ENCODE measurements around the gene ENTPD1. TPM values are rescaled to one million over a fixed set of nuclear protein-coding genes. Genes with fewer than 3 reads are reported as not detected.

ENTPD1 gene
- total RNA-seq, 1 donor: 7.6 TPM

DNA sequence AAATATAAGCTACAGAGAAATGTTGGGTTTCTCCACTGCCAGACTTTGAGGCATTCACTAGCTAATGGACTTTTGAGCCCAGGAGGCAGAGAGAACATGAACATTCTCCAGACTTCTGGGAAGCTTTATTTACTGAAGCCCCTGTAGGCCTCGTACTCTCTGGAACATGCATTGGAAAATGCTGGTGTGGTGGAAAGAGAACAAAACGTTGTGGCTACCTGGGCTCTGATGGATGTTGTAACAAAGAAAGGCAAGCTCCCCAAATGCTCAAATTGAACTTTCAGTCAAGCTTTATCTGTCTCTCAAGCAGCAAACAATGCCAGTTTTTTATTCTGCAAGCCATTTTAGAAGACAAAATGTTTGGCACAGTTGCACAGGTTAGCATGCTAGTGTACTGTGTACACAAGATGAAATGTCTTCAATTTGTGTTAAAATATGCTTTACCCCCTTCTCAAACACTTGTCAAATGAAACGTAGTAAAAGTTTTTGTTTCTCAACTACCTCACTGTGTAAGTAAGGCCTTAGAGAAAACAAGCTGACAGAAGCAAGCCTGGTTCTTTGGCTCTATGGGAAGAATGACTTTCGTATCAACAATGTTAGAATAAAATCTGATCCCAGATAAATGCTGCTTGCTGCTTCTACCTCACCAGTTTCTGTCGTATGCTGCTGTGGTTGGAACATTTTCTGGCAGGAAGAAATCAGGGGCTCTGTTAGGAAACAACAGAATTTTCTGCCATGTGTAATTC is 80.8 kb downstream of the ENTPD1 start:
- Histone ChIP-seq H4K20me1 (ENCODE audit: insufficient read depth, low read length) (no peaks in the 10 kb centered on the region), H3K27ac (ENCODE audit: low read depth, low read length) (no peak overlapping the region), H2AFZ (ENCODE audit: low read length) (no peak overlapping the region), H3K4me1 (ENCODE audit: insufficient read depth, low read length) (peaks cover 4% of the 10 kb centered on the region), H3K4me3 (ENCODE audit: insufficient read depth, low read length) (no peak overlapping the region), H3K36me3 (ENCODE audit: insufficient read depth, low read length) (no peaks in the 10 kb centered on the region), H3K27me3 (ENCODE audit: insufficient read depth, low read length) (no peaks in the 10 kb centered on the region), H3K4me2 (ENCODE audit: insufficient read depth, low read length) (no peak overlapping the region), H3K79me2 (ENCODE audit: insufficient read depth, low read length) (no peaks in the 10 kb centered on the region), H3K9me3 (ENCODE audit: low read depth, low read length) (no peaks in the 10 kb centered on the region)
- no peak for DNase-seq (ENCODE audit: insufficient read length, low spot score, missing footprints)
- TF ChIP-seq, protein P1, sequence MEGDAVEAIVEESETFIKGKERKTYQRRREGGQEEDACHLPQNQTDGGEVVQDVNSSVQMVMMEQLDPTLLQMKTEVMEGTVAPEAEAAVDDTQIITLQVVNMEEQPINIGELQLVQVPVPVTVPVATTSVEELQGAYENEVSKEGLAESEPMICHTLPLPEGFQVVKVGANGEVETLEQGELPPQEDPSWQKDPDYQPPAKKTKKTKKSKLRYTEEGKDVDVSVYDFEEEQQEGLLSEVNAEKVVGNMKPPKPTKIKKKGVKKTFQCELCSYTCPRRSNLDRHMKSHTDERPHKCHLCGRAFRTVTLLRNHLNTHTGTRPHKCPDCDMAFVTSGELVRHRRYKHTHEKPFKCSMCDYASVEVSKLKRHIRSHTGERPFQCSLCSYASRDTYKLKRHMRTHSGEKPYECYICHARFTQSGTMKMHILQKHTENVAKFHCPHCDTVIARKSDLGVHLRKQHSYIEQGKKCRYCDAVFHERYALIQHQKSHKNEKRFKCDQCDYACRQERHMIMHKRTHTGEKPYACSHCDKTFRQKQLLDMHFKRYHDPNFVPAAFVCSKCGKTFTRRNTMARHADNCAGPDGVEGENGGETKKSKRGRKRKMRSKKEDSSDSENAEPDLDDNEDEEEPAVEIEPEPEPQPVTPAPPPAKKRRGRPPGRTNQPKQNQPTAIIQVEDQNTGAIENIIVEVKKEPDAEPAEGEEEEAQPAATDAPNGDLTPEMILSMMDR (IDR thresholded peaks at IDR 0.05; ENCODE audit: extremely low read depth, low read depth, low read length): no peak

DNA sequence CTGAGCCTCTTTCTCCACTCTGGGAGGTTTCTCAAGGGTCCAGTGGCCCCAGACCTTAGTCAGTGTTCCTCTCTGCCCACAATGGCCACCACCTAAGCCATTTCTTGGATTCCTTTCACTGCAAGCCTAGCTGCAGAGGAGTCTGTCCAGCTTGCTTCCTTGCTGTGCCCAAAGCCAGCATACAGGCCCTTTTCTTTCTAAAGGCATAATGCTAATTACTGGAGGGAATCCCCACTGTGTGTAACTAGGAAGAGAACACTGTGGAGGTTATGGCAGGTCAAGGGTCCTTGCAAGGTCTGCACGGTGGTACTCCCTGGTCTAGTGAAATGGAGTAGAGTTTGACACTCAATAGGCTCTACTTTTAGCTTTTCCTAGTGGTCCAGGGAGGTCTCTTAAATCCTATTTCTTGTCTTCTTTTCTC is 81.4 kb downstream of the ENTPD1 start:
- DNase-seq (ENCODE audit: insufficient read length, low spot score, missing footprints): no peak
- H3K36me3 ChIP-seq (ENCODE audit: insufficient read depth, low read length): no peaks in the 10 kb centered on the region
- no peak overlapping the region for H3K4me2 ChIP-seq (ENCODE audit: insufficient read depth, low read length)
- no peak overlapping the region for H3K4me3 ChIP-seq (ENCODE audit: insufficient read depth, low read length)
- H4K20me1 ChIP-seq (ENCODE audit: insufficient read depth, low read length): no peaks in the 10 kb centered on the region
- no peaks in the 10 kb centered on the region for H3K79me2 ChIP-seq (ENCODE audit: insufficient read depth, low read length)
- TF ChIP-seq, protein P1 (IDR thresholded peaks at IDR 0.05; ENCODE audit: extremely low read depth, low read depth, low read length): no peak
- H3K27ac ChIP-seq (ENCODE audit: low read depth, low read length): no peak overlapping the region
- no peaks in the 10 kb centered on the region for H3K27me3 ChIP-seq (ENCODE audit: insufficient read depth, low read length)
- H2AFZ ChIP-seq (ENCODE audit: low read length): no peak overlapping the region
- H3K4me1 ChIP-seq (ENCODE audit: insufficient read depth, low read length): peaks cover 5% of the 10 kb centered on the region
- no peaks in the 10 kb centered on the region for H3K9me3 ChIP-seq (ENCODE audit: low read depth, low read length)

DNA sequence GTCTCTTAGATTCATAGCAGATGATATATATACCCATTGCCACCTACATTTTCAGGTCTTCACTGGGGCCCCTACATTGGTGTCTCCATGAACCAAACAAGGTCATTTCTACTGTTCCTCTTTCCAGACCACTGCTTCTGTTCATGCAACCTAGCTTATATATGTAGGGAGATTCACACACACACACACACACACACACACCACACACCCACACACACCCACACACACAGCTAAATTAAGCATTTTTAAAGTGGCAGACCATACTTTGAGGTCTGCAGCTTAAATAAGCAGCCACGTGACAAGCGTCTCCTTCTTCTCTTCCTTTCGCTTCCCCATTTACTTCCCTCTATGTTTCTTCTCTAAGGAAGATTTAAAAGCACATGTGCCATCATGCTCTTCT is 81.8 kb downstream of the ENTPD1 start:
- no peak overlapping the region for H2AFZ ChIP-seq (ENCODE audit: low read length)
- no peaks in the 10 kb centered on the region for H3K9me3 ChIP-seq (ENCODE audit: low read depth, low read length)
- H3K27me3 ChIP-seq (ENCODE audit: insufficient read depth, low read length): no peaks in the 10 kb centered on the region
- no peak overlapping the region for H3K27ac ChIP-seq (ENCODE audit: low read depth, low read length)
- H4K20me1 ChIP-seq (ENCODE audit: insufficient read depth, low read length): no peaks in the 10 kb centered on the region
- no peaks in the 10 kb centered on the region for H3K79me2 ChIP-seq (ENCODE audit: insufficient read depth, low read length)
- no peak overlapping the region for H3K4me3 ChIP-seq (ENCODE audit: insufficient read depth, low read length)
- no peaks in the 10 kb centered on the region for H3K36me3 ChIP-seq (ENCODE audit: insufficient read depth, low read length)
- TF ChIP-seq, protein P1 (IDR thresholded peaks at IDR 0.05; ENCODE audit: extremely low read depth, low read depth, low read length): no peak
- no peak for DNase-seq (ENCODE audit: insufficient read length, low spot score, missing footprints)
- peaks cover 5% of the 10 kb centered on the region for H3K4me1 ChIP-seq (ENCODE audit: insufficient read depth, low read length)
- H3K4me2 ChIP-seq (ENCODE audit: insufficient read depth, low read length): no peak overlapping the region

DNA sequence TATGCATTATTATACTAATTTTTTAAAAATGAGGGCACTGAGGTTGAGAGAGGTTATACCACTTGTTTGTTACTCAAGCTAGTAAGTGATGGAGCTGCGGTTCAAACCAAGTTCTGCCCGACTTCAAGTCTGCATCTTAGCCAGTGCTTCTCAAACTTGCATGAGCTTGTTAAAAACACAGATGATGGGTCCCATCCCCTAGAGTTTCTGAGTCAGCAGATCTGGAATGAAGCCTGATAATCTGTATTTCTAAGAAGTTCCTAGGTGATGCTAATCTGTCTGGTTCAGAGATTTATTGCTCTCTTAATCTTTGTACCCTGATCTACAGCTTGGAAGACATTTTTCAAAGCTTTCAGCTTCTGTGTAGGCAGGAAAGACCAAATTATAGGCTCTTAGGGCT is 84.2 kb downstream of the ENTPD1 start:
- no peak overlapping the region for H3K4me2 ChIP-seq (ENCODE audit: insufficient read depth, low read length)
- H3K4me1 ChIP-seq (ENCODE audit: insufficient read depth, low read length): peaks cover 5% of the 10 kb centered on the region
- H2AFZ ChIP-seq (ENCODE audit: low read length): no peak overlapping the region
- H3K27ac ChIP-seq (ENCODE audit: low read depth, low read length): no peak overlapping the region
- TF ChIP-seq, protein P1 (IDR thresholded peaks at IDR 0.05; ENCODE audit: extremely low read depth, low read depth, low read length): no peak
- no peaks in the 10 kb centered on the region for H4K20me1 ChIP-seq (ENCODE audit: insufficient read depth, low read length)
- H3K27me3 ChIP-seq (ENCODE audit: insufficient read depth, low read length): no peaks in the 10 kb centered on the region
- H3K79me2 ChIP-seq (ENCODE audit: insufficient read depth, low read length): no peaks in the 10 kb centered on the region
- H3K4me3 ChIP-seq (ENCODE audit: insufficient read depth, low read length): no peak overlapping the region
- H3K9me3 ChIP-seq (ENCODE audit: low read depth, low read length): no peaks in the 10 kb centered on the region
- no peak for DNase-seq (ENCODE audit: insufficient read length, low spot score, missing footprints)
- no peaks in the 10 kb centered on the region for H3K36me3 ChIP-seq (ENCODE audit: insufficient read depth, low read length)
